Measurements from ENCODE around the gene PYGB.

PYGB gene

DNA sequence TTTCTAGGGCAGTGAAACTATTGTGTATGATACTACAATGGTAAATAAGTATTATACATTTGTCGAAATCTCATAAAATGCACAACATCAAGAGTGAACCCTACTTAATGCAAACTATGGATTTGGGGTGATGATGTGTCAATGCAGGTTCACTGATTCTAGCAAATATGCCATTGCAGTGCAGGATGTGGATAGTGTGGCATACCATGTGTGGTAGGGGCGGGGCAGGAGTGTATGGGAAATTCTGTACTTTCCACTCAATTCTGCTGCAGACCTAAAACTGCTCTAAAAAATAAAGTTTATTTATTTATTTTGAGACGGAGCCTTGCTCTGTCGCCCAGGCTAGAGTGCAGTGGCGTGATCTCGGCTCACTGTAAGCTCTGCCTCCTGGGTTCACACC, 98.5 kb downstream of the PYGB start:
- Mint-ChIP-seq H3K4me1 (peaks cover 44% of the 10 kb centered on the region), H3K4me3 (no peak overlapping the region)

More for the DNA sequence above, 98.5 kb downstream of the PYGB start:
- Mint-ChIP-seq H3K9me3 (no peaks in the 10 kb centered on the region), H3K27me3 (no peaks in the 10 kb centered on the region), H3K36me3 (peaks cover 20% of the 10 kb centered on the region), H3K27ac (no peak overlapping the region)
